ENCODE data around the gene SLC22A3.

- TF ChIP-seq POLR2A (IDR thresholded peaks at IDR 0.05) (no peak), CTCF (IDR thresholded peaks at IDR 0.05) (no peak)
Measured at GRCh38 chr6:160442151-160442550, 94.0 kb downstream of the SLC22A3 start.

Measured in testis (tissue), 2 donors.